ENCODE data around the gene PROM2. TPM values are rescaled to one million over a fixed set of nuclear protein-coding genes. Genes with fewer than 3 reads are reported as not detected.

PROM2 gene
- total and polyA plus RNA-seq, 11 donors, result 0.35 to 1.9 (median 1.1) TPM

GRCh38 chr2:95332036-95332435 lies 57.8 kb downstream of the PROM2 start:
- H3K36me3 ChIP-seq, result no peaks in the 10 kb centered on the region
- H3K9me3 ChIP-seq, result no peaks in the 10 kb centered on the region
- no peaks in the 10 kb centered on the region for H3K27me3 ChIP-seq
- WGBS, 4 donors, result 91 to 96% (median 94%) methylated on average over 8 of the region's 8 CpGs
- TF ChIP-seq POLR2A (IDR thresholded peaks at IDR 0.05), result no peak
- no peak for TF ChIP-seq CTCF (IDR thresholded peaks at IDR 0.05)
- DNase-seq (peak in 3 of 5 donors; percentile 6 to 25 (median 11)), ATAC-seq (no peak)
- intact Hi-C loops (cut with DNase I), result no loop called here
- no peaks in the 10 kb centered on the region for H3K4me1 ChIP-seq
- H3K27ac ChIP-seq, result no peak overlapping the region
- H3K4me3 ChIP-seq, result no peak overlapping the region

GRCh38 chr2:95333056-95333455 lies 58.8 kb downstream of the PROM2 start:
- Histone ChIP-seq H3K27ac (peak overlapping the region in 1 of 12 donors; percentile 60), H3K4me1 (no peaks in the 10 kb centered on the region), H3K27me3 (no peaks in the 10 kb centered on the region), H3K4me3 (no peak overlapping the region), H3K9me3 (no peaks in the 10 kb centered on the region), H3K36me3 (no peaks in the 10 kb centered on the region)
- ATAC-seq, result no peak
- intact Hi-C loops (cut with DNase I), result no loop called here
- WGBS, 4 donors, result 80 to 84% (median 83%) methylated on average over 7 of the region's 7 CpGs
- TF ChIP-seq POLR2A (IDR thresholded peaks at IDR 0.05) (no peak), CTCF (IDR thresholded peaks at IDR 0.05) (no peak)
- peak in 2 of 5 donors; percentile 5 to 20 for DNase-seq

GRCh38 chr2:95333888-95334338 lies 59.7 kb downstream of the PROM2 start:
- ATAC-seq, result no peak
- no peaks in the 10 kb centered on the region for H3K9me3 ChIP-seq
- H3K4me1 ChIP-seq, result no peaks in the 10 kb centered on the region
- DNase-seq, result peak in 2 of 5 donors; percentile 18 to 20
- TF ChIP-seq CTCF (IDR thresholded peaks at IDR 0.05), result no peak
- no peak for TF ChIP-seq POLR2A (IDR thresholded peaks at IDR 0.05)
- no peaks in the 10 kb centered on the region for H3K36me3 ChIP-seq
- no peaks in the 10 kb centered on the region for H3K27me3 ChIP-seq
- H3K27ac ChIP-seq, result peak overlapping the region in 1 of 12 donors; percentile 60
- H3K4me3 ChIP-seq, result no peak overlapping the region
- WGBS, 4 donors, result 74 to 86% (median 78%) methylated on average over 10 to 11 of the region's 11 CpGs
- intact Hi-C loops (cut with DNase I), result no loop called here

GRCh38 chr2:95334916-95335641 lies 60.8 kb downstream of the PROM2 start:
- H3K4me3 ChIP-seq, result no peak overlapping the region
- no peak for ATAC-seq
- TF ChIP-seq CTCF (IDR thresholded peaks at IDR 0.05) (no peak), POLR2A (IDR thresholded peaks at IDR 0.05) (no peak)
- intact Hi-C loops (cut with DNase I), result no loop called here
- WGBS, 4 donors, result 93 to 100% (median 99%) methylated on average over 1 of the region's 1 CpG
- H3K4me1 ChIP-seq, result no peaks in the 10 kb centered on the region
- DNase-seq, result no peak
- no peaks in the 10 kb centered on the region for H3K27me3 ChIP-seq
- no peaks in the 10 kb centered on the region for H3K36me3 ChIP-seq
- no peak overlapping the region for H3K27ac ChIP-seq
- H3K9me3 ChIP-seq, result no peaks in the 10 kb centered on the region
